Neutrophil (primary cell): ENCODE data around the gene DQX1.

ENCODE experiments used
- H3K27ac ChIP-seq: fragments of 200-600 bp; sonication (generic); 2 replicates; pipeline ENCODE4 v1.5.1; 2016; ENCODE audit warnings: mild to moderate bottlenecking, moderate library complexity
- H3K27me3 ChIP-seq: fragments of 200-600 bp; sonication (generic); 2 replicates; pipeline ENCODE4 v1.6.0; 2016; ENCODE audit warnings: mild to moderate bottlenecking
- H3K36me3 ChIP-seq: fragments of 200-600 bp; sonication (generic); 2 replicates; pipeline ENCODE4 v1.5.1; 2017
- H3K4me1 ChIP-seq, 2 experiments: fragments of 200-600 bp in 1 of 2; sonication (generic) in 1 of 2; 1 replicate in 1 of 2; 2 replicates in 1 of 2; pipeline versions ENCODE4 v1.5.1 to v1.6.1; 2013 to 2016; ENCODE audit warnings: low read depth in 1 of 2, low read length in 1 of 2, mild to moderate bottlenecking in 1 of 2, moderate library complexity in 1 of 2; ENCODE audit not compliant: control insufficient read depth in 1 of 2, insufficient read depth in 1 of 2
- H3K4me3 ChIP-seq, 2 experiments: fragments of 200-600 bp in 1 of 2; sonication (generic) in 1 of 2; 1 replicate in 1 of 2; 2 replicates in 1 of 2; pipeline ENCODE4 v1.5.1; 2013 to 2016; ENCODE audit warnings: low read depth in 1 of 2, low read length in 1 of 2, mild to moderate bottlenecking in 1 of 2, moderate library complexity in 1 of 2
- H3K9me3 ChIP-seq: fragments of 200-600 bp; sonication (generic); 2 replicates; pipeline ENCODE4 v1.5.1; 2016
- TF ChIP-seq, protein P1 (sequence below): fragments of 200-600 bp; sonication (generic); IDR thresholded peaks from 2 replicates; pipeline ENCODE4 v1.5.1; 2016; ENCODE audit warnings: antibody characterized with exemption

DQX1 gene

DNA sequence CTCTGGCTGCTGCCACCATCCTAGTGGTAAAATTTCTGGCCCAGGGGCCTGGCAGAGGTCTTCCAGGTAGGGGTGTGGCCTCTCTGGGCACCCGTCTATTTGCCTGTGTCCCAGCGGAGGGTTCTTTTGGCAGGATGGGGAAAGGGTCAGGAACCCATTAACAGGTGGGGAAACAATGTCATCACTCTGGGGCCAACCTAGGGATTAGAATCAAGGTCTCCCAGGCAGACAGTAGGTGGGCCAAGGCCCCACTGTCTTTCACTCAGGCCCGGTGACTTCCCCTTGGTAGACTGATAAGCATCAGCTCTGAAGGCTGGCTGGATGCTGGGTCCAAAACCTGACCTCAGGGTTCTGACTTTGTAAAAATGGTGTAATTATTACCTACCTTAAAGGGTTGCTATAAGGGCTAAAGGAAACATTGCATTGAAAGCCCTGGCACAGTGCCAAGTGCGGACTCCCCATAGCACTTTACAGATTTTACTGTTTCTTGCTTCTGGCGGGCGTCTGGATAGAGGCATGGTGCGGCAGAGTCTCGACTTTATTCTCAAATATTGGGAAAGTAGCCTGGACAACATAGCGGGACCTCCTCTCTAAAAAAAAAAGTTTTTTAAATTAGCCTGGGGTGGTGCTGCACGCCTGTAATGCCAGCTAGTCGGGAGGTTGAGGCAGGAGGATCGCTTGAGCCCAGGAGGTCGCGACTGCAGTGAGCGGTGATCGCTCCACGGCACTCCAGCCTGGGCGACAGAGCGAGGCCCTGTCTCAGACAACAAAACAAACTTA, 28.8 kb downstream of the DQX1 start:
- TF ChIP-seq, protein P1, sequence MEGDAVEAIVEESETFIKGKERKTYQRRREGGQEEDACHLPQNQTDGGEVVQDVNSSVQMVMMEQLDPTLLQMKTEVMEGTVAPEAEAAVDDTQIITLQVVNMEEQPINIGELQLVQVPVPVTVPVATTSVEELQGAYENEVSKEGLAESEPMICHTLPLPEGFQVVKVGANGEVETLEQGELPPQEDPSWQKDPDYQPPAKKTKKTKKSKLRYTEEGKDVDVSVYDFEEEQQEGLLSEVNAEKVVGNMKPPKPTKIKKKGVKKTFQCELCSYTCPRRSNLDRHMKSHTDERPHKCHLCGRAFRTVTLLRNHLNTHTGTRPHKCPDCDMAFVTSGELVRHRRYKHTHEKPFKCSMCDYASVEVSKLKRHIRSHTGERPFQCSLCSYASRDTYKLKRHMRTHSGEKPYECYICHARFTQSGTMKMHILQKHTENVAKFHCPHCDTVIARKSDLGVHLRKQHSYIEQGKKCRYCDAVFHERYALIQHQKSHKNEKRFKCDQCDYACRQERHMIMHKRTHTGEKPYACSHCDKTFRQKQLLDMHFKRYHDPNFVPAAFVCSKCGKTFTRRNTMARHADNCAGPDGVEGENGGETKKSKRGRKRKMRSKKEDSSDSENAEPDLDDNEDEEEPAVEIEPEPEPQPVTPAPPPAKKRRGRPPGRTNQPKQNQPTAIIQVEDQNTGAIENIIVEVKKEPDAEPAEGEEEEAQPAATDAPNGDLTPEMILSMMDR, result no peak
- peak overlapping the region; percentile 53 to 59 for H3K4me3 ChIP-seq
- H3K27me3 ChIP-seq, result peaks cover 64% of the 10 kb centered on the region

DNA sequence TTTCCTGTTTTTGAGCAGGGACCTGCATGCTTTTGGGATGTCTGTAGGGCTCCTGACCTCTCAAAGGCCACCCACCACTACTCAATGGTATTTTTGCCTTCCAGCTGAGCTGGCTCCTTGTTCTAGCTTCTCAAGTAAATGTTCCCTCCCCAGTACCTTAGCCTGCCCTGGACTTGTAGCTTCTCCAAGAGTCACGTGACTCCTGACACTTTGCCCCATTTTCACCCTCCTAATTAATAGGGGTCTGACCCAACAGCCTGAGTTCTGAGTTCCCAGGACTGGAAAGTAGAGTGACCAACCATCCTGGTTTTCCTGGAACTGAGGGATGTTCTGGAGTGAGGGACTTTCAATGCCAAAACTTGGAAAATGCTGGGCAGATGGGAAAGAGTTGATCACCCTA, 30.6 kb downstream of the DQX1 start:
- Histone ChIP-seq H3K4me1 (peaks cover 26% of the 10 kb centered on the region in 2 experiments), H3K27ac (no peak overlapping the region), H3K9me3 (no peaks in the 10 kb centered on the region), H3K27me3 (peaks cover 46% of the 10 kb centered on the region), H3K36me3 (peaks cover 41% of the 10 kb centered on the region), H3K4me3 (no peak overlapping the region)
- TF ChIP-seq, protein P1, result no peak

More for the DNA sequence above, 28.8 kb downstream of the DQX1 start:
- H3K36me3 ChIP-seq, result peaks cover 23% of the 10 kb centered on the region
- H3K4me1 ChIP-seq, result peaks cover 26 to 27% of the 10 kb centered on the region in 2 experiments
- H3K9me3 ChIP-seq, result no peaks in the 10 kb centered on the region
- H3K27ac ChIP-seq, result no peak overlapping the region

DNA sequence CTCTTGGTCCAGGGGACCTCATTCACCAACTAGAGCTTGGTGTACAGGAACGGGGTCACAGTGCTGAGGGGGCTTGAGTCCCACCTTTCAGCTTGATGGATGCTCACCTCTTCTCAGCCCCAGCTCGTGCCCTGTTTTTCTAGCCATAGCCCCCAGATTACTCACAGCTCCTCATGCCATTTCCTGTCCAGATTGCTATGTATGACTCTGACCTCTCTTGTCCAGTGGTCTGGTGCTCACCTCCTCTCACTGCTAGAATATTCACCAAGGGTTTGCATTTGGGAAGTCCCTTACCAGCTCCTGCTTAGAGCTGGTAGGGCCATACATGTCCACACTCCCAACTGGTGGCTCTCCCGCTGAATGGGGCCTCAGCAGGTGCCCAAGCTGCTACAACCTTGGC, 32.5 kb downstream of the DQX1 start:
- H3K4me3 ChIP-seq, result no peak overlapping the region
- no peak overlapping the region for H3K27ac ChIP-seq
- H3K4me1 ChIP-seq, result peaks cover 11% of the 10 kb centered on the region in 2 experiments
- TF ChIP-seq, protein P1, result no peak
- no peaks in the 10 kb centered on the region for H3K9me3 ChIP-seq
- H3K36me3 ChIP-seq, result peaks cover 58% of the 10 kb centered on the region
- H3K27me3 ChIP-seq, result peaks cover 27% of the 10 kb centered on the region

DNA sequence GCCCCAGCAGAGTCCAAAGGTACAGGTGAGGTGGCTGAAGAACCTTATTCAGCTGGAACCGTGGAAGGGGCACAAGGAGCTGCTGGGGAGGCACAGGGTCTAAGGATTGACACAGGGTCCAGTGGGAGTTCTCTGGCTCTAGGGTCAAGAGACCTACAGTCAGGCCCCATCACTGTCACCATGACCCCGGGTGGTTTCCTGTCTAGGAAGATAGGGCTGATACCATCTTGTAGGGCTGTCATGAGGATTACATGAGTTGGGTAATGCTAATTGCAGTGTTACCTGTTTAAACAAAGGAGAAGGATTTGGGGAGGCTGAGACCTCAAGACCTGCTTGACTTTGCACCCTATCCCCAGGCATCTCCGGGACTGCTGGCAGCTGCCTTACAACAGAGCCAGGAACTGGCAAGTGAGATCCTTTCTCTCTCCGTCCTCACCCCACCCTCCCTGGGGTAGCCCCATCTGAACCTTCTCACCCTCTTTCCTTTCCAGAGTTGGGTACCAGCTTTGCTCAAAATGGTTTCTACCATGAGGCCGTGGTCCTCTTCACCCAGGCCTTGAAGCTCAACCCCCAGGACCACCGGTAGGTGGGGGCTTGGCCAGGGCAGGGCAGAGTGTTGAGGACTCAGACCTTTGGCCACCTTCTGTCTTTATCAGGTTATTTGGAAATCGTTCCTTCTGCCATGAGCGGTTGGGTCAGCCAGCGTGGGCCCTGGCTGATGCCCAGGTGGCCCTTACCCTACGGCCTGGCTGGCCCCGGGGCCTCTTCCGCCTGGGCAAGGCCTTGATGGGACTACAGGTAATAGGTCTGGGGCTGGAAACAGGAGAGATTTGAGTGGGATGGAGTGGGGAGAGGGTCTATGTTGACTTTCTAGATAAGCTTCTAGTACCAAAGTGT, 34.1 kb downstream of the DQX1 start:
- Histone ChIP-seq H3K36me3 (peaks cover 67% of the 10 kb centered on the region), H3K4me1 (no peaks in the 10 kb centered on the region)
- TF ChIP-seq, protein P1, result no peak

DNA sequence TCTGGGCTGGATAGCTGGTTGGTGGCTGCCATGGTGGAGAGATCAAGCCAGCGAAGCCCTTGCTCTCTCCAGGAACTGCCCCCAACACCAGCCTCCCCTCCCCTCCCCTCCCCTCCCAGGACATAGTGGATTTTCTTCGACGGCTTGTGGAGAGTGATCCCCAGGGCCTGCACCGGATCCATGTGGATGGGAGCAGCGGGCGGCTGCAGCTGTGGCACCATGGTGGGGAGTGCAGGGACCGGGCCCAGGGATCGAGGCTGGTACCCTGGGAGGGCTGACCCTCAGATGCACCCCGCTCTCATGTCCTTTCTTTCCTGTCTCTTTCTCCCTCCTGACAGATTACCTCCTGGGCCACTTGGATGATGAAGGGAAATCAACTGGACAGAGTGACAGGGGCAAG, 36.1 kb downstream of the DQX1 start:
- no peaks in the 10 kb centered on the region for H3K4me1 ChIP-seq
- H3K4me3 ChIP-seq, result no peak overlapping the region
- H3K9me3 ChIP-seq, result no peaks in the 10 kb centered on the region
- TF ChIP-seq, protein P1, result no peak
- peaks cover 79% of the 10 kb centered on the region for H3K36me3 ChIP-seq
- no peak overlapping the region for H3K27ac ChIP-seq
- H3K27me3 ChIP-seq, result no peaks in the 10 kb centered on the region

More for the DNA sequence above, 34.1 kb downstream of the DQX1 start:
- Histone ChIP-seq H3K9me3 (no peaks in the 10 kb centered on the region), H3K27me3 (peaks cover 11% of the 10 kb centered on the region), H3K4me3 (no peak overlapping the region), H3K27ac (no peak overlapping the region)
